ENCODE measurements around the gene SHOX.
"Not testable (repeated sequence)": the region's sequence is repeated elsewhere in the genome, so short reads cannot be mapped to it uniquely, and the experiment has no call there.

- TF ChIP-seq, protein P1, sequence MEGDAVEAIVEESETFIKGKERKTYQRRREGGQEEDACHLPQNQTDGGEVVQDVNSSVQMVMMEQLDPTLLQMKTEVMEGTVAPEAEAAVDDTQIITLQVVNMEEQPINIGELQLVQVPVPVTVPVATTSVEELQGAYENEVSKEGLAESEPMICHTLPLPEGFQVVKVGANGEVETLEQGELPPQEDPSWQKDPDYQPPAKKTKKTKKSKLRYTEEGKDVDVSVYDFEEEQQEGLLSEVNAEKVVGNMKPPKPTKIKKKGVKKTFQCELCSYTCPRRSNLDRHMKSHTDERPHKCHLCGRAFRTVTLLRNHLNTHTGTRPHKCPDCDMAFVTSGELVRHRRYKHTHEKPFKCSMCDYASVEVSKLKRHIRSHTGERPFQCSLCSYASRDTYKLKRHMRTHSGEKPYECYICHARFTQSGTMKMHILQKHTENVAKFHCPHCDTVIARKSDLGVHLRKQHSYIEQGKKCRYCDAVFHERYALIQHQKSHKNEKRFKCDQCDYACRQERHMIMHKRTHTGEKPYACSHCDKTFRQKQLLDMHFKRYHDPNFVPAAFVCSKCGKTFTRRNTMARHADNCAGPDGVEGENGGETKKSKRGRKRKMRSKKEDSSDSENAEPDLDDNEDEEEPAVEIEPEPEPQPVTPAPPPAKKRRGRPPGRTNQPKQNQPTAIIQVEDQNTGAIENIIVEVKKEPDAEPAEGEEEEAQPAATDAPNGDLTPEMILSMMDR (IDR thresholded peaks at IDR 0.05) = not testable (repeated sequence)
- TF ChIP-seq ZFX (IDR thresholded peaks at IDR 0.05; ENCODE audit: borderline replicate concordance) = not testable (repeated sequence)
Observed at GRCh38 chrX:626047-626446, 4.5 kb upstream of the SHOX start.
